H9 (cell line): ENCODE results near the gene FBXO2. TPM values are rescaled to one million over a fixed set of nuclear protein-coding genes. Genes with fewer than 3 reads are reported as not detected.

Source experiments
- DNase-seq: peaks from one replicate; pipeline ENCODE4 v3.0.0-alpha.2; 2017
- H2AFZ ChIP-seq: one replicate; pipeline ENCODE4 v1.6.1; 2013; ENCODE audit warnings: mild to moderate bottlenecking, low read length, control low read depth, moderate library complexity
- H2AK5ac ChIP-seq: 2 replicates; pipeline ENCODE4 v1.6.1; 2013; ENCODE audit warnings: low read length, control low read depth, mixed read lengths; ENCODE audit not compliant: insufficient read length
- H2BK120ac ChIP-seq: one replicate; pipeline ENCODE4 v1.6.1; 2013; ENCODE audit warnings: low read depth, mild to moderate bottlenecking, low read length, control low read depth, inconsistent platforms; ENCODE audit not compliant: poor library complexity, severe bottlenecking
- H2BK12ac ChIP-seq: 2 replicates; pipeline ENCODE4 v1.6.1; 2013; ENCODE audit warnings: low read length, control low read depth, mixed read lengths, low read depth; ENCODE audit not compliant: insufficient read length
- H2BK15ac ChIP-seq: 2 replicates; pipeline ENCODE4 v1.6.1; 2013; ENCODE audit warnings: low read depth, low read length, control low read depth
- H2BK20ac ChIP-seq: one replicate; pipeline ENCODE4 v1.6.1; 2013; ENCODE audit warnings: low read depth, mild to moderate bottlenecking, low read length, control low read depth, inconsistent platforms; ENCODE audit not compliant: poor library complexity, severe bottlenecking
- H2BK5ac ChIP-seq: 2 replicates; pipeline ENCODE4 v1.6.1; 2013; ENCODE audit warnings: low read length, control low read depth, mixed read lengths; ENCODE audit not compliant: insufficient read length
- H3K14ac ChIP-seq: 2 replicates; pipeline ENCODE4 v1.6.1; 2013; ENCODE audit warnings: low read length, control low read depth; ENCODE audit not compliant: insufficient read depth
- H3K18ac ChIP-seq: 2 replicates; pipeline ENCODE4 v1.6.1; 2013; ENCODE audit warnings: low read depth, mild to moderate bottlenecking, mixed read lengths, low read length, control low read depth; ENCODE audit not compliant: insufficient read length
- H3K23ac ChIP-seq: 2 replicates; pipeline ENCODE4 v1.6.1; 2013; ENCODE audit warnings: low read length, control low read depth, mixed read lengths, low read depth; ENCODE audit not compliant: insufficient read length
- H3K23me2 ChIP-seq: 2 replicates; pipeline ENCODE4 v1.6.1; 2013; ENCODE audit warnings: low read depth, mild to moderate bottlenecking, mixed read lengths, low read length, control low read depth; ENCODE audit not compliant: insufficient read length, poor library complexity, severe bottlenecking
- H3K27ac ChIP-seq: 2 replicates; pipeline ENCODE4 v1.5.1; 2013; ENCODE audit warnings: low read length, control low read depth, mixed read lengths, low read depth; ENCODE audit not compliant: insufficient read length
- H3K27me3 ChIP-seq: 2 replicates; pipeline ENCODE4 v1.6.1; 2013; ENCODE audit warnings: low read length, control low read depth, inconsistent platforms; ENCODE audit not compliant: insufficient read depth
- H3K4ac ChIP-seq: 2 replicates; pipeline ENCODE4 v1.6.1; 2013; ENCODE audit warnings: low read depth, mild to moderate bottlenecking, control low read depth, inconsistent platforms, low read length, moderate library complexity
- H3K4me1 ChIP-seq: 2 replicates; pipeline ENCODE4 v1.6.1; 2013; ENCODE audit warnings: low read length, control low read depth, inconsistent platforms; ENCODE audit not compliant: insufficient read depth
- H3K4me2 ChIP-seq: 2 replicates; pipeline ENCODE4 v1.6.1; 2013; ENCODE audit warnings: low read length, control low read depth, mixed read lengths; ENCODE audit not compliant: insufficient read length, insufficient read depth
- H3K56ac ChIP-seq: 2 replicates; pipeline ENCODE4 v1.6.1; 2013; ENCODE audit warnings: low read depth, mild to moderate bottlenecking, mixed read lengths, low read length, control low read depth; ENCODE audit not compliant: insufficient read length
- H3K79me1 ChIP-seq: 2 replicates; pipeline ENCODE4 v1.6.1; 2013; ENCODE audit warnings: low read depth, mild to moderate bottlenecking, moderate library complexity, low read length, control low read depth, inconsistent platforms; ENCODE audit not compliant: insufficient read depth, poor library complexity, severe bottlenecking
- H3K79me2 ChIP-seq: 2 replicates; pipeline ENCODE4 v1.6.1; 2013; ENCODE audit warnings: low read length, control low read depth, inconsistent platforms; ENCODE audit not compliant: insufficient read depth
- H3K9ac ChIP-seq: 2 replicates; pipeline ENCODE4 v1.6.1; 2013; ENCODE audit warnings: low read length, control low read depth, mixed read lengths; ENCODE audit not compliant: insufficient read length; ENCODE audit errors: extremely low read depth
- H3K9me3 ChIP-seq: one replicate; pipeline ENCODE4 v1.6.1; 2013; ENCODE audit warnings: low read depth, low read length, inconsistent platforms; ENCODE audit not compliant: control insufficient read depth
- H3T11ph ChIP-seq: one replicate; pipeline ENCODE4 v1.6.1; 2013; ENCODE audit warnings: mild to moderate bottlenecking, low read length, control low read depth, inconsistent platforms
- H4K20me1 ChIP-seq: one replicate; pipeline ENCODE4 v1.6.1; 2013; ENCODE audit not compliant: control insufficient read depth, insufficient read length, insufficient read depth
- H4K5ac ChIP-seq: 2 replicates; pipeline ENCODE4 v1.6.1; 2013; ENCODE audit warnings: low read depth, mild to moderate bottlenecking, mixed read lengths, low read length, control low read depth; ENCODE audit not compliant: insufficient read length
- H4K8ac ChIP-seq: replicated peaks from 2 replicates; pipeline ENCODE4 v1.6.1; 2013; ENCODE audit warnings: low read length, control low read depth, mixed read lengths, low read depth; ENCODE audit not compliant: insufficient read length
- H4K91ac ChIP-seq: 2 replicates; pipeline ENCODE4 v1.6.1; 2013; ENCODE audit warnings: low read depth, mild to moderate bottlenecking, moderate library complexity, mixed read lengths, low read length, control low read depth; ENCODE audit not compliant: insufficient read length
- H3K27ac Mint-ChIP-seq, 3 experiments: 2 replicates in 2 of 3; 3 replicates in 1 of 3; pipeline ENCODE4 v1.8.0; 2020 to 2021; ENCODE audit warnings: mixed read lengths in 3 of 3, mild to moderate bottlenecking in 1 of 3, moderate library complexity in 1 of 3
- H3K27me3 Mint-ChIP-seq: 2 replicates; pipeline ENCODE4 v1.8.0; 2021; ENCODE audit warnings: low read depth, mild to moderate bottlenecking, moderate library complexity, mixed read lengths
- H3K36me3 Mint-ChIP-seq, 3 experiments: 2 replicates in 2 of 3; 3 replicates in 1 of 3; pipeline ENCODE4 v1.8.0; 2020 to 2021; ENCODE audit warnings: low read depth in 3 of 3, mixed read lengths in 3 of 3; ENCODE audit not compliant: insufficient read depth in 1 of 3
- H3K4me1 Mint-ChIP-seq, 2 experiments: 2 replicates each; pipeline ENCODE4 v1.8.0; 2020; ENCODE audit warnings: mixed read lengths in 2 of 2
- H3K4me3 Mint-ChIP-seq, 2 experiments: 2 replicates in 1 of 2; 3 replicates in 1 of 2; pipeline ENCODE4 v1.8.0; 2020 to 2021; ENCODE audit warnings: mild to moderate bottlenecking in 2 of 2, mixed read lengths in 2 of 2, moderate library complexity in 1 of 2
- H3K9me3 Mint-ChIP-seq, 2 experiments: 2 replicates in 1 of 2; 3 replicates in 1 of 2; pipeline ENCODE4 v1.8.0; 2020; ENCODE audit warnings: mild to moderate bottlenecking in 2 of 2, mixed read lengths in 2 of 2, moderate library complexity in 1 of 2
- whole genome bisulfite sequencing: extraction: QIAGEN DNeasy Blood & Tissue Kit; methylation state at CpG from one replicate; pipeline ENCODE4 v1.1.7; 2013; ENCODE audit warnings: missing lambda C conversion rate, low lambda C conversion rate, mixed read lengths; ENCODE audit not compliant: insufficient read length; ENCODE audit errors: extremely low coverage; 5-methylcytosine and 5-hydroxymethylcytosine counted together
- total RNA-seq: library from RNA; stranded (reverse); gene quantifications from 2 replicates; pipeline ENCODE4 v1.2.1, GENCODE V29; 2021
- TF ChIP-seq, protein P1 (sequence below): fragments of 200-600 bp; sonication (generic); conservative IDR thresholded peaks from 3 replicates; pipeline ENCODE4 v1.8.0; 2021; ENCODE audit warnings: antibody characterized with exemption, mild to moderate bottlenecking

Gene FBXO2
- total RNA-seq, 1 experiment from 2014 or later: 28.9 TPM

DNA sequence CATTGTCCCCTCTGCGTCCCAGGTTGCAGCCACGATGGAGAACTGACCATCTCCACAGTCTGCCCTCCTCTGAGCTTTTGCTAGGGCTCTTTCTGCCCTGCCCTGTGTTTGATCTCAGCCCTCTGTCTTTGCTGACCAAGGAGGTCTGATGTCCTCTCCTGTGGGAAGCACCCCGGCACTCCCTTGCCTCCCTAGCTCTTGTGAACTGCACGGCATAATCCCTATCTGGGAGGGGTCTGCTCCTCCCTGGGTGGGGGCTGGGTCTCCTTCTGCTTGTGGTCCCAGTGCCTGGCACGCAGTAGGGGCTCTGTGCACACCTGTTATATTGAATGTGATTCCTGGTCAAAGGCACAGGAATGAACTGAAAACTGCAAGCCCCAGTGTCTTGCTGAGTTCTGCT lies 39.7 kb upstream of the FBXO2 start:
- peak overlapping the region in 2 of 3 experiments; percentile 49 to 53; a peak in 3 of 7 replicates for H3K27ac Mint-ChIP-seq
- Histone ChIP-seq H2BK15ac (no peak overlapping the region), H3K9ac (no peak overlapping the region), H3K4me1 (peaks cover 4% of the 10 kb centered on the region; the same call in 1 of the 2 replicates), H3K27ac (no peak overlapping the region), H3T11ph (no peak overlapping the region), H2AK5ac (no peak overlapping the region), H3K23ac (no peak overlapping the region), H3K4ac (no peak overlapping the region), H2AFZ (no peak overlapping the region), H2BK12ac (no peak overlapping the region), H2BK120ac (no peak overlapping the region), H3K27me3 (no peaks in the 10 kb centered on the region; the same call in 1 of the 2 replicates), H2BK20ac (no peak overlapping the region), H3K79me1 (no peaks in the 10 kb centered on the region), H3K79me2 (peaks cover 8% of the 10 kb centered on the region; the same call in 1 of the 2 replicates), H3K9me3 (no peaks in the 10 kb centered on the region), H4K91ac (no peak overlapping the region), H4K20me1 (no peaks in the 10 kb centered on the region), H4K8ac (no peak overlapping the region), H4K5ac (no peak overlapping the region), H3K18ac (no peak overlapping the region), H3K14ac (no peak overlapping the region), H3K4me2 (no peak overlapping the region), H2BK5ac (no peak overlapping the region), H3K56ac (no peak overlapping the region), H3K23me2 (peaks cover 20% of the 10 kb centered on the region)
- no peaks in the 10 kb centered on the region for H3K9me3 Mint-ChIP-seq
- WGBS: no CpG with 5 or more reads among the region's 5 CpGs
- TF ChIP-seq, protein P1, sequence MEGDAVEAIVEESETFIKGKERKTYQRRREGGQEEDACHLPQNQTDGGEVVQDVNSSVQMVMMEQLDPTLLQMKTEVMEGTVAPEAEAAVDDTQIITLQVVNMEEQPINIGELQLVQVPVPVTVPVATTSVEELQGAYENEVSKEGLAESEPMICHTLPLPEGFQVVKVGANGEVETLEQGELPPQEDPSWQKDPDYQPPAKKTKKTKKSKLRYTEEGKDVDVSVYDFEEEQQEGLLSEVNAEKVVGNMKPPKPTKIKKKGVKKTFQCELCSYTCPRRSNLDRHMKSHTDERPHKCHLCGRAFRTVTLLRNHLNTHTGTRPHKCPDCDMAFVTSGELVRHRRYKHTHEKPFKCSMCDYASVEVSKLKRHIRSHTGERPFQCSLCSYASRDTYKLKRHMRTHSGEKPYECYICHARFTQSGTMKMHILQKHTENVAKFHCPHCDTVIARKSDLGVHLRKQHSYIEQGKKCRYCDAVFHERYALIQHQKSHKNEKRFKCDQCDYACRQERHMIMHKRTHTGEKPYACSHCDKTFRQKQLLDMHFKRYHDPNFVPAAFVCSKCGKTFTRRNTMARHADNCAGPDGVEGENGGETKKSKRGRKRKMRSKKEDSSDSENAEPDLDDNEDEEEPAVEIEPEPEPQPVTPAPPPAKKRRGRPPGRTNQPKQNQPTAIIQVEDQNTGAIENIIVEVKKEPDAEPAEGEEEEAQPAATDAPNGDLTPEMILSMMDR: no peak
- no peak for DNase-seq
- peak overlapping the region; percentile 94; a peak in 3 of 5 replicates for H3K4me3 Mint-ChIP-seq
- peaks cover 10% of the 10 kb centered on the region for H3K27me3 Mint-ChIP-seq
- peaks cover 44 to 59% of the 10 kb centered on the region in 2 experiments for H3K4me1 Mint-ChIP-seq
- H3K36me3 Mint-ChIP-seq: peaks cover 0 to 5% (median 2%) of the 10 kb centered on the region in 3 experiments; a peak in 2 of 7 replicates
